Activated T-helper 2 cell treated with anti-CD3 and anti-CD28 coated beads, Interferon-gamma antibody, Interleukin-2, Interleukin-4, amounts not matched to agents 10 μg/mL and 5 μg/mL and 100 μg/mL, durations not matched to agents 14 hours and 24 hours and 36 hours (primary cell): Measurements from ENCODE around the gene REEP3. TPM values are rescaled to one million over a fixed set of nuclear protein-coding genes. Genes with fewer than 3 reads are reported as not detected.

Experiments
- DNase-seq: peaks from one replicate; pipeline ENCODE4 v3.0.0; 2021; ENCODE audit warnings: low spot score
- H3K27ac Mint-ChIP-seq: one replicate; pipeline ENCODE4 v1.8.0; 2021; ENCODE audit warnings: mixed read lengths
- H3K27me3 Mint-ChIP-seq: one replicate; pipeline ENCODE4 v1.8.0; 2021; ENCODE audit warnings: low read depth, mixed read lengths
- H3K36me3 Mint-ChIP-seq: one replicate; pipeline ENCODE4 v1.8.0; 2021; ENCODE audit warnings: low read depth, mixed read lengths
- H3K4me1 Mint-ChIP-seq: one replicate; pipeline ENCODE4 v1.8.0; 2021; ENCODE audit warnings: low read depth, mixed read lengths
- H3K4me3 Mint-ChIP-seq: one replicate; pipeline ENCODE4 v1.8.0; 2021; ENCODE audit warnings: low read depth, mild to moderate bottlenecking, moderate library complexity, mixed read lengths
- H3K9me3 Mint-ChIP-seq: one replicate; pipeline ENCODE4 v1.8.0; 2021; ENCODE audit warnings: mixed read lengths
- intact Hi-C: fragments of 100-400 bp; cut with micrococcal nuclease; formaldehyde crosslinking; loops from one replicate; pipeline ENCODE4 v1.15.1; 2023
- total RNA-seq: library from RNA; stranded (reverse); gene quantifications from 2 replicates; pipeline ENCODE4 v1.2.3, GENCODE V29; 2022

The REEP3 gene
- total RNA-seq, 1 donor from 2014 or later, result 24.9 TPM

GRCh38 chr10:63614371-63614891, 93.2 kb downstream of the REEP3 start:
- Mint-ChIP-seq H3K27me3 (no peaks in the 10 kb centered on the region), H3K4me3 (no peak overlapping the region), H3K4me1 (peaks cover 7% of the 10 kb centered on the region), H3K27ac (no peak overlapping the region), H3K9me3 (no peaks in the 10 kb centered on the region), H3K36me3 (peaks cover 13% of the 10 kb centered on the region)
- no peak for DNase-seq
- intact Hi-C loops, result loop anchor here (5.0 kb wide), 1 partner anchor 42 kb away; no protein-coding TSS in a partner anchor

- intact Hi-C loops, result no loop called here
- DNase-seq, result no peak
- H3K27ac Mint-ChIP-seq, result no peak overlapping the region
- H3K4me1 Mint-ChIP-seq, result no peaks in the 10 kb centered on the region
- H3K27me3 Mint-ChIP-seq, result no peaks in the 10 kb centered on the region
- H3K9me3 Mint-ChIP-seq, result no peaks in the 10 kb centered on the region
- H3K4me3 Mint-ChIP-seq, result no peak overlapping the region
- peaks cover 17% of the 10 kb centered on the region for H3K36me3 Mint-ChIP-seq
Observed at GRCh38 chr10:63618552-63618951, 97.4 kb downstream of the REEP3 start.

- peaks cover 17% of the 10 kb centered on the region for H3K36me3 Mint-ChIP-seq
- no peaks in the 10 kb centered on the region for H3K9me3 Mint-ChIP-seq
- H3K27me3 Mint-ChIP-seq, result no peaks in the 10 kb centered on the region
- H3K4me3 Mint-ChIP-seq, result no peak overlapping the region
- DNase-seq, result no peak
- intact Hi-C loops, result no loop called here
- no peak overlapping the region for H3K27ac Mint-ChIP-seq
- H3K4me1 Mint-ChIP-seq, result no peaks in the 10 kb centered on the region
Observed at GRCh38 chr10:63619426-63619825, 98.2 kb downstream of the REEP3 start.

- Mint-ChIP-seq H3K4me1 (no peaks in the 10 kb centered on the region), H3K9me3 (no peaks in the 10 kb centered on the region), H3K27ac (no peak overlapping the region), H3K36me3 (peaks cover 10% of the 10 kb centered on the region), H3K4me3 (no peak overlapping the region), H3K27me3 (no peaks in the 10 kb centered on the region)
- DNase-seq, result no peak
- intact Hi-C loops, result loop anchor here (10.0 kb wide), 1 partner anchor 237 kb away; no protein-coding TSS in a partner anchor
Observed at GRCh38 chr10:63622097-63622496, 100.9 kb downstream of the REEP3 start.

GRCh38 chr10:63624701-63625100, 103.5 kb downstream of the REEP3 start:
- Mint-ChIP-seq H3K27ac (no peak overlapping the region), H3K9me3 (no peaks in the 10 kb centered on the region), H3K4me3 (no peak overlapping the region), H3K4me1 (peaks cover 19% of the 10 kb centered on the region), H3K27me3 (no peaks in the 10 kb centered on the region), H3K36me3 (peaks cover 9% of the 10 kb centered on the region)
- no peak for DNase-seq
- intact Hi-C loops, result loop anchor here (10.0 kb wide), 1 partner anchor 240 kb away; no protein-coding TSS in a partner anchor

GRCh38 chr10:63627396-63627795, 106.2 kb downstream of the REEP3 start:
- peaks cover 30% of the 10 kb centered on the region for H3K4me1 Mint-ChIP-seq
- peaks cover 4% of the 10 kb centered on the region for H3K27me3 Mint-ChIP-seq
- H3K36me3 Mint-ChIP-seq, result peaks cover 7% of the 10 kb centered on the region
- H3K27ac Mint-ChIP-seq, result no peak overlapping the region
- no peak overlapping the region for H3K4me3 Mint-ChIP-seq
- intact Hi-C loops, result loop anchor here (10.0 kb wide), 1 partner anchor 243 kb away; no protein-coding TSS in a partner anchor
- no peak for DNase-seq
- H3K9me3 Mint-ChIP-seq, result no peaks in the 10 kb centered on the region

- no peak for DNase-seq
- Mint-ChIP-seq H3K4me1 (peaks cover 31% of the 10 kb centered on the region), H3K27me3 (peaks cover 5% of the 10 kb centered on the region), H3K27ac (no peak overlapping the region), H3K4me3 (no peak overlapping the region), H3K9me3 (no peaks in the 10 kb centered on the region), H3K36me3 (peaks cover 4% of the 10 kb centered on the region)
- intact Hi-C loops, result loop anchor here (2.0 to 10.0 kb wide), 3 partner anchors 93 to 243 kb away; partner anchors contain the start of gene REEP3
Observed at GRCh38 chr10:63627881-63628296, 106.7 kb downstream of the REEP3 start.

- no peaks in the 10 kb centered on the region for H3K36me3 Mint-ChIP-seq
- H3K4me1 Mint-ChIP-seq, result peaks cover 33% of the 10 kb centered on the region
- H3K9me3 Mint-ChIP-seq, result no peaks in the 10 kb centered on the region
- H3K27me3 Mint-ChIP-seq, result peaks cover 6% of the 10 kb centered on the region
- DNase-seq, result no peak
- H3K4me3 Mint-ChIP-seq, result peak overlapping the region; percentile 90
- intact Hi-C loops, result loop anchor here (1.0 to 10.0 kb wide), 7 partner anchors 92 to 462 kb away; partner anchors contain the start of genes JMJD1C and REEP3
- peak overlapping the region; percentile 92 for H3K27ac Mint-ChIP-seq
Observed at GRCh38 chr10:63628526-63629362, 107.5 kb downstream of the REEP3 start.

GRCh38 chr10:63629363-63630084, 108.3 kb downstream of the REEP3 start:
- H3K4me3 Mint-ChIP-seq, result peak overlapping the region; percentile 90
- intact Hi-C loops, result loop anchor here (1.0 to 10.0 kb wide), 10 partner anchors 38 to 463 kb away; partner anchors contain the start of genes JMJD1C and REEP3
- H3K27ac Mint-ChIP-seq, result peak overlapping the region; percentile 92
- DNase-seq, result peak; percentile 72
- no peaks in the 10 kb centered on the region for H3K9me3 Mint-ChIP-seq
- peaks cover 6% of the 10 kb centered on the region for H3K27me3 Mint-ChIP-seq
- peaks cover 40% of the 10 kb centered on the region for H3K4me1 Mint-ChIP-seq
- H3K36me3 Mint-ChIP-seq, result no peaks in the 10 kb centered on the region

- peaks cover 44% of the 10 kb centered on the region for H3K4me1 Mint-ChIP-seq
- peaks cover 13% of the 10 kb centered on the region for H3K27me3 Mint-ChIP-seq
- peak overlapping the region; percentile 92 for H3K27ac Mint-ChIP-seq
- no peaks in the 10 kb centered on the region for H3K9me3 Mint-ChIP-seq
- intact Hi-C loops, result loop anchor here (1.0 to 5.0 kb wide), 3 partner anchors 37 to 361 kb away; no protein-coding TSS in a partner anchor
- no peaks in the 10 kb centered on the region for H3K36me3 Mint-ChIP-seq
- peak; percentile 65 for DNase-seq
- peak overlapping the region; percentile 90 for H3K4me3 Mint-ChIP-seq
Observed at GRCh38 chr10:63630085-63630930, 109.1 kb downstream of the REEP3 start.

- no peak for DNase-seq
- H3K4me1 Mint-ChIP-seq, result peaks cover 44% of the 10 kb centered on the region
- intact Hi-C loops, result loop anchor here (1.0 to 5.0 kb wide), 3 partner anchors 36 to 362 kb away; no protein-coding TSS in a partner anchor
- H3K27me3 Mint-ChIP-seq, result peaks cover 13% of the 10 kb centered on the region
- H3K4me3 Mint-ChIP-seq, result peak overlapping the region; percentile 90
- no peaks in the 10 kb centered on the region for H3K9me3 Mint-ChIP-seq
- H3K27ac Mint-ChIP-seq, result peak overlapping the region; percentile 71
- H3K36me3 Mint-ChIP-seq, result no peaks in the 10 kb centered on the region
Observed at GRCh38 chr10:63630931-63631680, 109.9 kb downstream of the REEP3 start.
